Measurements from ENCODE around the gene TNFRSF4.

Gene TNFRSF4

DNA sequence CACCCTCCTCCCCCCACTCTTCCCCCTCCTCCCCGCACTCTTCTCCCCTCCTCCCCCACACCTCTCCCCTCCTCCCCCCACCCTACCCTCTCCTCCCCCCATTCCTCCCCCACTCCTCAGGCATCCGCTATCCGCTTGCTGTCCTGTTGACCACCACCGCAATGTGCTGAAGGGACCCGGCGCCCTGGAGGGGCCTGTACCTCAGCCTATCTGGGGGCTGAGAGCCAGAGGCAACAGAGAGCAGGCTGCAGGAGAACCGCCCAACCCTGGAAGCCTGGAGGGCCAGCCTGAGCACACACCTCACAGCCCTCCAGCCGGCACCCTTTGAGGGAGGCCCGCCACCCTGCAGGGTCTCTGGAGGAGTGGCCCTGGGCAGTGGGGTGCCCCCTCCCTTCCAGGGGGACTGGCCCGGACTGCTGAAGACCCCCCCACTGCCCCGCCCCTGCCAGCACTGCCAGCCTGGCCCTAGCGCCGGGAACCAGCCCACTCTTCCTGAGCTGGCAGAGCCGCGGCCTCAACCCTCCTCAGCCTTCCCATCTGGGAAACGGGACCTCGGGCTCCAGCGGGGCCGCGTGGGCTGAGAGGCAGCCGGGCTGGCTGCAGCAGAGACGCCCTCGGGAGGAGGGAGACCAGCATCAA, 31.3 kb upstream of the TNFRSF4 start:
- DNase-seq (ENCODE audit: low spot score): no peak

DNA sequence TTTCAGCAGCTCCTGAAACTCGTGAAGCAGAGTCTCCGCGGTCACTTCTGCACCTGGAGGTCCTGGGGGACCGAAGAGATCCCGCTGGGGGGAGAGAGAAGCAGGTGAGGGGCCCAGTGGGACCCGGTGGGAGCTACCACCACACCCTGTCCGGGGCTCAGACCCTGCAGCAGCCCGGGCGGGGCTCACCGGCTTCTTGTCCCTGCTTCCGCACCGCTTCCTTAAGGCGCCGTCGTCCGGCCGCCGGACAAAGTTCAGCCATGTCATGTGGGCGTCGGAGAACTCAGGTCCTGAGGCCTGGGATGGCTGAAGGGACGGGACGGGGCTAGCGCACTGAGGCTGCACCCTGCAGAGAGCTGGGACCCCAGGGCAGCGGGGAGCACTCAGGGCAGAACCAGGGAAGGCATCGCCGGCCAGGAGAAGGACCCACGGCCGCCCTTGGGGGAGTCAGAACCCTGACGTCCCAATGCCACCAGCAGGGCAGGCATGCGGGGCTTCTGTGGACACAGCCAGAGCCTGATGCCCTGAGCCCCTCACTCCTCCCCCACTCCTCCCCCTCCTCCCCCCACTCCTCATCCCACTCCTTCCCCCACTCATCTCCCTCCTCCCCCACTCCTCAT, 30.3 kb upstream of the TNFRSF4 start:
- DNase-seq (ENCODE audit: low spot score): no peak

DNA sequence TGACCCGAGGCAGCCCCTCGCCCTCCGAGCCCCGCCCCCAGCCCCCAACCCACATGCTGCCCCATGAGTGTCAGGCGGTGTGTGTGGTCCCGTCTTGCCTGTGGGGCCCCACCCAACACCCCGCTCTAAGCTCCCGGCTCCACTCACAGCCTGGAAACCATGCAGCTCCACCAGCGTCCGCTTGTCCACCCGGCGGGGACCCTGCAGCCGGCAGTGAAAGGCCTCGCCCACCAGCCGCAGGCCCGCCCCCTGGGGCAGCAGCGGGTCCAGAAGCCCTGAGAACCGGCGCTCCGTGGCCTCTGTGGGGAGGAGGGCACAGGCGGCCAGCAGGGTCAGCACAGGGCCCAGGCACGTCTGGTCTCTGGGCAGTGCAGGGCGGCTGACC, 29.8 kb upstream of the TNFRSF4 start:
- DNase-seq (ENCODE audit: low spot score): no peak

DNA sequence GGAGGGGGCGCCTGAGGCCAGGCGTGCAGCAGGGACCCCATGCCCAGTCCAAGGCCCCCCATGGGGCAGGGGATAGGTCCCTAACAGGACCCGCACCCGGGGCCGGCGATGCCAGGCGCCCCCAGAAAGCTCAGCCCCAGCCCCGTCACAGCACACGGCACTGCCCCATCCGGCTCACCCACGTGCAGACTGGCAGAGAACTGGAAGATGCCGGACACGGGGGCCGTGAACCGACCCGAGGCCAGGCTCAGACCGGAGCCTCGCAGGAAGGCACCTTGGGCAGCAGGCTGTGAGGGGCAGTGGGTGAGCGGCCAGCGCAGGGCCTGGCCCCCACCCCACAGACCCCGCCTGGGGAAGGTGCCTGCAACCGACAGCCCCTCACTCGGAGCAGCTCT, 29.3 kb upstream of the TNFRSF4 start:
- no peak for DNase-seq (ENCODE audit: low spot score)

DNA sequence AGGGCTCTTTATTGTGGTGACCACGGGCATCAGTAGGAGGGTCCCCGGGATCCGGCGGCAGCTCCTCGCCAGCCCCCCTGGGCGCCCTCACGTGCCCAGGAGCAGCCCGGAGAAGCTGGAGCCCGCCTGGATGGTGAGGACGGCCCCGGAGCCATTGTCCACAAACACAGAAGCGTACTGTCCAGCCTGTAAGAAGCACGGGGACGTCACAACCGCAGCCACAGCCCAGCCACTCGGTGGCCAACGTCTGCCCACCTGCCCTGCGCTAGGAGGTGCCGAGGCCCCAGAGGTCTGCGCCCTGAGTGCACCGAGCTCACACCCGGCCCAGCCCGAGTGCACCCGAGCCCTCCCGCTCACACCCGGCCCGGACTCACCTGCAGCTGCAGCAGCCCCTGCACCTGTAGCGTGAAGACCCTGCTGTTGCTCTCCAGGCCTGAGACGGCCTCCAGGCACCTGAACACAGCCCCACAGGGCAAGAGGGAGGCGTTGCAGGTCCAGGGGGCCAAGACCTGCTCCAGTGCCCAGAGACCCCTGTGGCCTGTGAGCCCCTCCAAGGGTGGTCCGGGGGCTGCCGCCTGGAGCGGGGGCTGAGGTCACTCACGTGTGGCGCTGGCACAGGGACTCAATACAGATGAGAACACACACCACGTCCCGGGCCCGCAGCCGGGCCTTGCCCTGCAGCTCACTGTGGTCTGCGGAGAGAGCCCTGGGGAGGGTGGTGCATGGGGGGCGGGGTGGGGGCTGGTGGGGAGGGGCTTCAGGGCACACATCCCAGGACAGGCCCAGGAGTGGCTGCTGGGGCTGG, 28.7 kb upstream of the TNFRSF4 start:
- no peak for DNase-seq (ENCODE audit: low spot score)

DNA sequence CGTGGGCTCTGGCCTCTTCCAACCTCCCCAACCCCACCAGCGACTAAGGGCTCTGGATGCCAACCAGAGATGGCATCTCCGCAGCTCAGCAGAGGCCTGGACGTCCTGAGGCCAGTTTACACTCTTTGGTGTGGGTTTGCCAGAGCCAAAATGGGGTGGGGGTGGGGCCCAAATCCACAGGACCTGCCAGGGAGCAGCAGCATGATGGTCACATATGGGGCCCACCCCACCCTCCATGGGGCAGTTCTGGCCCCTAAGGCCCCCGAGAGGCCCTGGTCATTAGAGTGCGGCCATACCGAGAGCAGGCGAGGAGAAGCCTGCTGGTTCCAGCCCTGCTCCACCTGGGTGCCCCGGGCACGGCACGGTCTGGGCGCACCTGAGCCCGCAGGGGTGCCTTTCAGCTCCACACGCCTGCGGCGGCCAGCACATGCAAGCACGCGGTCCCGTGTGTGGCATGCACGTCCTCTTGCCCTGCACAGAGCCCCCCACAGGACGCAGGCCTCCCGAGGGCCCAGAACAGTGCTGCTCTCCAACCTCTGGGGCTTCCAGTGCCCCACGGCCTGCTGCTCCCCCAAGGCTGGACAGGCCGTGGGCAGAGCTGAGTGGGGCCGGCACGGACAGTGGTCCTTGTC, 27.8 kb upstream of the TNFRSF4 start:
- no peak for DNase-seq (ENCODE audit: low spot score)

DNA sequence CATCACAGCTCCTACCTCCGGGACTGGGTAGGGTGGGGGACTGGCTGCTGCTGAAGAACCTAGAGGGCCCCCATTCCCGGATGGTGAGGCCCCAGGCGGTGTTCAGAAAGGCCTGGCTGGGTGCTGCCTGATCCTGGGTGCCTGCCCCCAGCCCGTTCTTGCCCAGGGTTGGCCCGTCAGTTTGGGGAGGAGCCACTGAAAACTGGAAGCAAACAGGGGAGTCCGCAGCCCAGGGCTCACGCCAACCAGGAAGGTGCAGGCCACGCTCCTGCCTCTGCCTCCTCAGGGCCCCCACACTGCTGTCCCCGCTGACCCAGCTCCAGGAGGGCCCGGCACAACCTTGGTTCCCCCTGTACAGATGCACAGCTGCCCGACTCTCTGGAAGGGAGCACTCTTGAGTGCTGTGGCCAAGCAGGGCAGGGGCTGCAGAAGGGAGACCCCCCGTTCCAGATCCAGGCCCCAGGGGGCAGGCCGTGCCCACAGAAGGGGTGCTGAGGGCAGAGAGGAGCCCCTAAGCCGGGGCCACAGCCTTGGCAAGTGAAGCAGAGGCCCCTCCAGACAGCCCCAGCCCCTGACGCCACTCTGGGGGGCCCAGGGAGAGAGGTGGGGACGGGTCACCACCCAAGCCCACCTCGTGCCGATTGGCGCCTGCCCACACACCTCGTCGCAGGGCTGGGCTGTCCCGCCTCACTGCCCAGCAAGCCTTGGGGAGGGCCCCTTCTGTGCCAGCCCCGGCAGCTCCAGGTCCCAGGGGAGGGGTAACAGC, 27.1 kb upstream of the TNFRSF4 start:
- no peak for DNase-seq (ENCODE audit: low spot score)

DNA sequence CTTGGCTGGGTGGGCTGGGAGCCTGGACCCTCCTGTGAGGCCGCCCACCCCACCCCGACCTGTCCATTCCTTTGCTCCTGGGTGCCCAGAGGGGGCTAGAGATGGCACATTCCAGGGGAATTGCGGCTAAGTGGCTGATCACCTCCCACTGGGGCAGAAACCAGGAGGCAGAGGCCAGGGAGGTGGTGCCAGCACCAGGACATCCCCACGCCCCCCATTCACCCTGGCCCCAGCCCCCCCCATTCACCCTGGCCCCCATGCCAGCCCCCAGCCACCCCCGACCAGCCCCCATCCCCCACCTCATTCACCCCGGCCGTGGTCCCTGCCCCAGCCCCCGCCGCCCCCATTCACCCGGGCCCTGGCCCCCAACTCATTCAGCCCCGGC, 26.4 kb upstream of the TNFRSF4 start:
- no peak for DNase-seq (ENCODE audit: low spot score)

DNA sequence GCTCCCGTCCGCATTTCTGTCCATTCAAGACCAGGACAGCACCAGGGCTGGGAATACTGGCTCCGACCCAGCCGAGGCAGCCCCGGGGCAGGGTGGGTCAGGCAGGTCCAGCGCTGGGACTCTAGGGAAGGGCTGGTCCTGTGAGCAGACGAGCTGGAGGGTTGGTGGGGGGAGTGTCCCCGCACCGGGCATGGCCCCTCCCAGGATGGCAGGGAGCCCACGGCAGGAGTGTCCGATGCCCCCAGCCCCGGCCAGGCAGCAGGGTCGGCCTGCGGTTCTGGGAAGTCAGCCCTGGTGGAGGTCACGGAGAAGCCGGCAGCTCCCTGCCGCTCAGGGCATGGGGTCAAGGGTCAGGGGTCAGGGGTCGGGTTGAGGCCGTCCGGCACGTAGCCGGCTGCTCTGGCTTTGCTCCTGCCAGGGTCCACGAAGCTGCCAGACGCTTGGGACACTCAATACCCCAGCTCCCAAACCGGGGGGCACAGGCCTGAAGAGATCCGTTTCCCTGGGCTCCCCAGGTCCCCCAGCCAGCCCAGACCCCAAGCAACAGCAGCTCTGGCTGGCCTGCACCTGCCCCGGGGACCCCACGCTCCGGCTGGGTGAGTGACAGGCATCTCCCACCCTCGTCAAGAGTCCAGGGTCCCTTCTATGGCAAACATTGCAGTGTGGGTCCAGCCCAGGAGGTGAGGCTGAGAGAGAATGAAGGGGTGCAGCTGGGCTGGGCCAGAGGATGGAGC, 25.8 kb upstream of the TNFRSF4 start:
- no peak for DNase-seq (ENCODE audit: low spot score)

DNA sequence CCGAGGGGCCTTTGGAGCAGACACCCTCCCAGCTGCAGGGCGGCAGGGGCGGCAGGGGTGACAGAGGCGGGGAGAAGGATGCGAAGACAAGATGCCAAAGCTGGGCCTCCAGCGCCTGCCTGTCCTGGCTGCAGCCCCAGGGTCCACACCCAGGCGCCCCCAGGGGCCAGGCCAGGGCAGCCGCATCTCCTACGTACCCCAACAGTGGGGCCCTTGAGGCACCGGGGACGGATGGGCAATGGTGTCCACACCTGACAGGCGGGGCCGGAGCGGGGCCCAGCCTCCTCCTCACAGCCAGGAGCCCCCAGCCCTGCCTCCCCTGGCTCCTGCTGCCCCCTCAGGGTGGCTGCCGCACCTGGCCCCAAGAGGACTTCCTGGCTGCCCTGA, 25.3 kb upstream of the TNFRSF4 start:
- DNase-seq (ENCODE audit: low spot score): no peak

DNA sequence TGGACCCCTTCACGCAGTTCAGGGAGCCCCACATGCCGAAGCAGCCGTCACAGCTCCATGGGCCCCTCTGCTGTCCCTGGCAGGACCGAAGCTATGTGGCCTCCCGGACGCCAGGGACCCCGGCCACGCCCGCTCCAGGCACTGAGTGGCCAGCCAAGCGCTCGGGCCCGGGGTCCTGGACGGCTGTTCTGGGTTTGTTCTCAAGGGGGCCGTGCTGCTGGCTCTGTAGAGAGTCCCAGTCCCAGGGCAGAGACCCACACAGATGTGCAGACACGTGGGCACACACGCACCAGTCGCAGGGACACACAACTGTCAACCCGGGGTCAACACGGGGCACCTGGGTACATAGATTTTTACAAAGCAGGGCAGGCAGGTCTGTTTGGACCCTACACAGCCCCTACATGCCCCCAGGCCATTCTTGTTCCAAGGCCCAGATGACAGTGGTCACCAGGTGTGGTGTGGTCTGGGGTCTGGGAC, 24.8 kb upstream of the TNFRSF4 start:
- DNase-seq (ENCODE audit: low spot score): no peak

DNA sequence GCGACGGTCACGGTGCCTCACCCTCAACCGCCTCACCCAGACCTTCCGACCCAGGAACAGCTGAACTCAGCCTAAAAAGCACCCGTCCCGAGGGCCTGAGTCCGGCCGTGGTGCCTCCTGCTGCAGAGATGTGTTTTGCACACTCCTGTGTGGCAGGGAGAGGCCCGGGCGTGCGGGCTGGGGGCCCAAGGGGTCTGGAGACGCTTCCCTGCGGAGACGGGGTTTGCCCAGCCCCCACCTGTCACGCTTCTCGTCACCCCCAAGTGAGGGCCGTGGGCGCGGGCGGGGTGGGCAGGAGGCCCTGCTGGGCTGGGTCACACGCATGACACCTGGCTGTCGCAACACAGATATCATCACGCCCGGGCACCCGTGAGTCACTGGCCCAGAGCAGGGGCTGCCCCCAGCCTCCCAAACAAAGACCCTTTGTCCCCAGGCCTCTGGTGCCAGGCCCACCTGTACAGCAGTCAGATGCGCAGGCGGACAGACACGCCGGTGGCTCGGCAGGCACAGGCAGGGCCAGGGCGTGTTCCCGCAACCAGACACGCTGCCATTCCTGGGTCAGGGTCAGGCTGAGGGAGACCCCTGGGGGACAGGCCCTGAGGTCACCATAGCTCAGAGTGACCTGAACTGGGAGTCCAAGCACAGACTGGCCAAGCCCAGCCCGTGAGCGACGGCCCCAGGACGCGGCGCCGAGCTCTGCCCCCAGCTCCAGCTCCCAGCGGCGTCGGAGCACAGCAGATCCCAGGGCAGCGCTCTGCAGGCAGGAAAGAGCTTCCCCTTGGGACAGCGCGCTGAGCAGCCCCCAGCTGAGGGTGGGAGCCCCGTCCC, 24.1 kb upstream of the TNFRSF4 start:
- DNase-seq (ENCODE audit: low spot score): no peak

DNA sequence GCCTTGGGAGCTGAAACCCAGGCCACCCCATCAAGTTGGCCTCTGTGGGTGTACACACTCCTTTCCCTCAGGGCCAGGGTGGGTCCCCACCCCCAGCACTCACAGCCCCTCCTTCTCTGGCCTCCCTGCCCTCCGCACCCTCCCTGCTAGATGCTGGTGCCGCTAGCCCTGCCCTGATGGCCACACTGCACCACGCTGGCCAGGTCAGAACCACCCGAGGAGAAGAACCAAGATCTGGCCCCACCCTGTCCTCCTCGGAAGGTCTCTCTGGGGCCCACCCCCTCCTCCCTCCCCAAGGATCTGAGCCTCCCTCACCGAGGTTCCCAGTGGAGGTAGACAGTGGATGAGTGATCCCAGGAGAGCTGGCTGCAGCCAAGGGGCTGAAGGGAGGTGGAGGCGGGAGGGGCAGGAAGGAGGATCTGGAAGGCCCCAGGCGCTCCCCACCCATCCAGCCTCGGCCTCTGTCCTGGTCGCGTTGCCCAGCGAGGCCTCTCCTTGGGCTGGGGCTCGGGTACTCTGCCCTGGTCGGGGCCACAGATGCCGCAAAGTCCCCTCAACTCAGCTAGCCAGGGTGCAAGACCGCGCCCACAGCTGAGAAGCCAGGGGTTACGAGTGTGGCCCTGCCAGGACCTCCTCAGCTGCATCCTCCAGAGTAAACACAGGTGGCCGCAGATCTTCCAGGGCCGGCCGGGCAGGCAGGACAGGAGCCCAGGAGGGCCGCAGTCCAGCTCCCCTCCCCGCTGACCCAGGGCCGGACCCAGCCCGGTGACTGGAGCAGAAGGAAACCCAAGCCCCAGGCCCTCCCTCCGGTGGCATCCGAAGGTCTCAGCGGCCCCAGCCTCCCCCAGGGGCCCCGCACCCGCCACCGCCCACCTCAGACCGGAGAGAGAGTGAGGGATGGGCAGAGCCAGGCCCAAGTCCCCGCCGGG, 23.3 kb upstream of the TNFRSF4 start:
- no peak for DNase-seq (ENCODE audit: low spot score)

DNA sequence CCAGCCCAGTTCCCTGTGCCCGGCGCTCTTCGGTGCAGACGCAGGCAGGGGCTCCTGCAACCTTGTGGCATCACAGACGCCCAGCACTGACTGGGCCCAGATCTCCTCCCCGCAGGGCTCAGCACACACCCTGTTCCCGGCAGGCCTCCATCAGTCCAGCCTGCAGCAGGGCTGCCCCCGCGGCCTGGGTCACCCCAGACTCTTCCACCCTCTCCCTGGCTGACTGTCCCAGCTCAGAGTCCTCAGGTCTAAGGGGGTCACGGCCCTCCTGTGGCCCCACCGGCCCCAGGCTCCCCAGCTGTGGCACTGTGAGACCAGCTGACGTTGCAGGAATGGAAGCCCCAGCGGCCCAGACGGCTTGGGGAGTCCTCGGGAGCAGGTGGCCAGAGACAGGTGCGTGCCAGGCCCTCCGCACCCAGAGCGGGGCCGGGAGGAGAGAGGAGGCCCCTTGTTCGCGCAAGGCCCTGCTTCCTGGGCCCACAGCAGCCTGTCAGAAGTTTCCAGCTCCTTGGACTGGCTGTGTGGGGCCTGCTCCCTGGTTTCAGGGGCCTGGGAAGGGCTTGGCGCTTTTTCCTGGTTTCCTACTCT, 22.3 kb upstream of the TNFRSF4 start:
- no peak for DNase-seq (ENCODE audit: low spot score)

DNA sequence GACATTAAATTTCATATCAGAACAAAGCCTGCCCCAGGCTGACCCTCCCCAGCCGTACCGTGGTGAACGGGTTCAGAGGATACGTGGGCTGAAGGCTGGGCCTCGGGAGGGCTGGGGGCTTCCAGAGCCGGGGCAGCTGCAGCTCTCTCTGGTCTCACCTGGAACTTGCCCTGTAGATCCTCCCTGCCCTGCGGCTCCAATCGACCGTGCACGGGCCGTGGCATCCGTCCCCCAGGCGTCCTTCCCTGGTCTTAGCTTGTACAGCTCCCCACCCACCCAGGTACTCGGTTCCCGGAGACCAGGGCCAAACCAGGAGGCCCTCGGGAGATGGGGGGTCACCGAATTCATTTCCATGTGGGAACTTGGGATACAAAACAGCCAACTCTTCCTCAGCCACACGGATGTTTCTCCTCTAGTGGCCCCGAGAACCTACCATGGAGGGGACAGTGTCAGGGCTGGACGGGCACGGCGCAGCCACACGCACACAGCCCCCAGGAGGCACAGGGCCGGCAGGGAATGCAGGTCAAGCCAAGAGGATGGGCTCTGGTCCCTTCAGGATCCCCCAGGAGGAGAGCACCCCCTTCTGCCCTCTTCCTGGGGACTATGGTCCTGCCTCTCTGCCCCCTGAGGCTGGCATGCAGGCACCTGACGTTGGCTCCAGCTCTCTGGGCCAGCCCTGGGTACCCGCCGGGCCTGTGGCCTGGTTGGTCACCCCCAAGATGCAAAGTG, 21.2 kb upstream of the TNFRSF4 start:
- no peak for DNase-seq (ENCODE audit: low spot score)

DNA sequence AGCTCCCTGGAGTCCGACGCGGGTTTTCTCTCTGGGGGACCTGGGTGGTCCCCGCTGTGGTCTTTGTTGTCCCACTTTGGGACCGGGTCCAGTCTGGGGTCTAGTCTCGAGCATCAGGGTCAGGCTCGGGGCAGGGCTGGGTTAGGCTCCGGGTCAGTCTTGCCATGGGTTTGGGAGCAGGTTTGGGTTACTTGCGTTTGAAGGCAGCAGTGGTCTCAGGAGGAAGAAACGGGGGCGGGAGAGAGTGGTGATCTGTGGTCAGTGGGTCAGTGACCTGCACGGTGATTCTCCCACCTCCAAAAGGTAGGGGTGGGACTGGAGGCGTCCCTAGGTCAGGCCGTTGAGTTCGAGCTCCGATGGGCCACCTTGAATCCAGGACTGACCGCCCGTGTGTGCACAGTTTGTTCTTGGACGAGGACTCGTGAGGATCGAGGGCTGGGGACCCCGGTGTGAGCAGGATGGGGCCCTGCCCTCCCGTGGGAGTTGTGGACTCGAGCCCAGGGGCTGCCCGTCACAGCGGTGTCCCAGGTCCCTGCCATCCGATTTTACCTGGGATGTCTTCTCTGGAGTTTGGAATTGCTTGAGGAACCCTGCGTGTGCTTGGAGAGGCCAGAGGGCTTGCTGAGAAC, 20.3 kb upstream of the TNFRSF4 start:
- no peak for DNase-seq (ENCODE audit: low spot score)

DNA sequence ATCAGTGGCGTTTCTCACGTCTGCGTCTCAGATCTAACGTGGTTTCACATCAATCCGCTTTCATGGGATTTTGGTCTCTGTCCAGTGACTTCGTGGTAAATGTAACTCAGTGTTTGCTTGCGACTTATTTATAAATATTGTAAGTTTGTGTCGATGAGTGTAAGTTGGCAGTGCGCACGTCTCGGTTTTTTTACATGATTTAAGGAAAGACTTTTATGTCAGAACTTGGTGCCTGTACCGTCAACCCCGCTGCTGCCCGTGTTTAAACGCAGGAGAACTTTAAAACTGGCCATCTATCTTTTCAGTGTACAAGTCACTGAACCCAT, 19.6 kb upstream of the TNFRSF4 start:
- no peak for DNase-seq (ENCODE audit: low spot score)
